ENCODE results near the gene PARP16.

Gene PARP16

GRCh38 chr15:65310431-65311137, 23.9 kb upstream of the PARP16 start:
- Histone ChIP-seq H3K36me3 (ENCODE audit: control insufficient read depth in 2 of 2, insufficient read depth in 1 of 2, low read length in 2 of 2) (no peaks in the 10 kb centered on the region), H3K9me3 (ENCODE audit: control insufficient read depth, insufficient read depth, low read depth, low read length) (no peaks in the 10 kb centered on the region), H3K4me1 (ENCODE audit: control insufficient read depth, insufficient read depth, low read length) (peaks cover 5% of the 10 kb centered on the region; the same call in 1 of the 2 replicates), H3K27ac (ENCODE audit: extremely low read depth, low read depth, low read length) (no peak overlapping the region), H3K4me3 (ENCODE audit: low read depth, low read length) (no peak overlapping the region)
- ChIA-PET POLR2A (interaction anchor here (1.1 kb wide), 1 partner anchor 10 kb away, joined by 7 read pairs; no protein-coding TSS in a partner anchor), CTCF (interaction anchor here (0.6 to 3.9 kb wide), 7 partner anchors 8 to 673 kb away, joined by 3 to 21 read pairs (median 7); no protein-coding TSS in a partner anchor)
- TF ChIP-seq ZNF624 (tag by site-specific recombination; IDR thresholded peaks at IDR 0.05), result no peak
- no peak for TF ChIP-seq ZNF645 (tag by site-specific recombination; IDR thresholded peaks at IDR 0.05)
- TF ChIP-seq KLF10 (tag by site-specific recombination; IDR thresholded peaks at IDR 0.05), result no peak
- TF ChIP-seq ZNF701 (tag by site-specific recombination; IDR thresholded peaks at IDR 0.05), result no peak
- no peak for TF ChIP-seq INSM2 (tag by site-specific recombination; IDR thresholded peaks at IDR 0.05)
- no peak for TF ChIP-seq ZBTB10 (tag by site-specific recombination; IDR thresholded peaks at IDR 0.05)
- no peak for TF ChIP-seq SP7 (tag by site-specific recombination; IDR thresholded peaks at IDR 0.05)
- no peak for TF ChIP-seq GLIS2 (tag by site-specific recombination; IDR thresholded peaks at IDR 0.05)
- TF ChIP-seq ZNF214 (tag by site-specific recombination; IDR thresholded peaks at IDR 0.05; ENCODE audit: borderline replicate concordance), result no peak
- no peak for TF ChIP-seq SCRT1 (tag by site-specific recombination; IDR thresholded peaks at IDR 0.05; ENCODE audit: borderline replicate concordance)
- no peak for TF ChIP-seq ZNF585B (tag by site-specific recombination; IDR thresholded peaks at IDR 0.05)
- no peak for TF ChIP-seq ZNF677 (tag by site-specific recombination; IDR thresholded peaks at IDR 0.05)
- no peak for TF ChIP-seq ZNF426 (tag by site-specific recombination; IDR thresholded peaks at IDR 0.05)
- no peak for TF ChIP-seq ZNF2 (tag by site-specific recombination; IDR thresholded peaks at IDR 0.05)
- TF ChIP-seq REST (tag by site-specific recombination; IDR thresholded peaks at IDR 0.05), result no peak
